GM19035 (cell line): Measurements from ENCODE around the gene TRABD2A.

Experiments
- ATAC-seq: cut with Tn5 transposase; IDR thresholded peaks from one replicate; pipeline ENCODE4 v1.9.1; 2021; ENCODE audit not compliant: unreplicated experiment

The TRABD2A gene

DNA sequence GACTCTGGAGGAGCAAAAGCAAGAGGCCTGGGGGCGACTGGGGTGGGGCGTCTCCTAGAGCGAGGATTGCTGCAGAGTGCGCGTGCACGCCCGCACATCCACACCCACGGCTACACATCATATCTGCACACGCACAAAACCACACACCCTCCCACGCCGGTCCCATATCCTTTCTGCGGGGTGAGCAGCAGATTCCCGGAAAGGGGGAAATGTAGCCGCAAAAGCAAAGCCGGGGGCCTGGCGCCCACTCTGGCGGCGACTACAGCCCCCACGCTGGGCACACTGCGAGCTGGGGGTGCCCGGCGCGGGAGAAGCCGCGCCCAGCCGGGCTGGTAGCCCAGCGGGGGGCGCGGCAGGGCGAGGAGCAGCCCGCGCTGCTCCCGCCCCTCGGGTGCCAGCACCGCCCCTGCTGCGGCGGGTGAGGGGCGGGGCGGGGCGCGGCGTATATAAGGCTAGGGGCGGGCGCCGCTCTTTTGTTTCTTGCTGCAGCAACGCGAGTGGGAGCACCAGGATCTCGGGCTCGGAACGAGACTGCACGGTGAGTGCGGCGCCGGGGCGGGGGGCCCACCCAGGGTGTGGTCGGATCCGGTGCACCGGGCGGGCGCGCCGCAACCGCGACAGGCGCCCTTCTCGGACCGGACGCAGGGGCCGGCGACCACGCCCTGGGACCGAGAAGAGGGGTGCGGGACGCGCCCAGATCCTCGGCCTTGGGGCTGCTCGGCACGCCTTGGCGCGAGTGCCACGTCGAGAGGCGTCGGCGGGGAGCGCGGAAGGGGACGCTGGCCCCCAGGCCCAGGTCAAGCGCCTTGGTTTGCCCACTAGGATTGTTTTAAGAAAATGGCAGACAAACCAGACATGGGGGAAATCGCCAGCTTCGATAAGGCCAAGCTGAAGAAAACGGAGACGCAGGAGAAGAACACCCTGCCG is 24.6 kb upstream of the TRABD2A start, which contains the start of gene TMSB10:
TSS of gene TMSB10 (plus strand) at position 476 of the 927 bp plus-strand sequence.
- peak; percentile 73 for ATAC-seq

DNA sequence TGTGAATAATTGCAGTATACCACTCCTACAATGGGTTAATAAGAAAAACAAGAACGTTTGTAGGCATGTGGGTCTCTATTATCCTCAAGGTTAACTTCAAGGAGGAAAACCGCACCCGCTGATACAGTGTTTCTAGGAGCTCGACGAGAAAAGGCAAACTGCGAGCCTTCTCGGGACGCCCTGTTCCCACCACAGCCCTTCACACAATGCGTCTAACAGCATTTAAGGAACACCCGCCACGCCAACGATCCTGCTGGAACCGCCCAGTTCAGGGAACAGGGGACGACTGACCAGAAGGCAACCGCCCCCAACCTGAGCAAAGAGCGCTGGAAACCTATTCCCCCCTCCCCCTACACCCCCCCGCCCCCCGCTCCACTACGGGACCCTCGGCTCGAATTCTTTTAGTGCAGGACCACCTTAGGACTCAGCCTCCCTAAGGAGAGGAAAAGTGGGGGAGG is 23.9 kb upstream of the TRABD2A start:
- ATAC-seq, result no peak

- no peak for ATAC-seq
Observed at GRCh38 chr2:84904151-84904550, 23.3 kb upstream of the TRABD2A start.

GRCh38 chr2:84902526-84902925 is 21.6 kb upstream of the TRABD2A start:
- ATAC-seq, result no peak

- ATAC-seq, result no peak
Observed at GRCh38 chr2:84901593-84902120, 20.8 kb upstream of the TRABD2A start.

DNA sequence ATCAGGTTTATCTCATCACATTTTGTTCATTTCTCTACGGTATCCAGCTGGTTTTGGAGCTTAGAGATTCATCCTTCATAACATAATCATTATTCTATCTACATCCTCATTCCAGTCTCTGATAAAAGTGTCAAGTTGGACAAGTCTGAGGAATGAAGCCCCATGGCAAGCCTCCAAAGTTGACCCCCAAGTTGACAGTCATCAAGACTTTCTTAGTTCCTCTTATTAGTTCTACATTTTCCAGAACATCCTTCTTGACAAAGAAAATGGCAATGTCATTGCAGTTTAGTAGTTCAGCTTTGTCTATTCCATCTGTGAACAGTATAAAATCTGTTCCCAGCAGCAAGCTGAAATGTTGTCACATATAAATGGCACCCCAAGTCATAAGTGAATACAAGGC is 20.1 kb upstream of the TRABD2A start:
- ATAC-seq, result no peak

GRCh38 chr2:84899304-84900204 is 18.7 kb upstream of the TRABD2A start:
- no peak for ATAC-seq

DNA sequence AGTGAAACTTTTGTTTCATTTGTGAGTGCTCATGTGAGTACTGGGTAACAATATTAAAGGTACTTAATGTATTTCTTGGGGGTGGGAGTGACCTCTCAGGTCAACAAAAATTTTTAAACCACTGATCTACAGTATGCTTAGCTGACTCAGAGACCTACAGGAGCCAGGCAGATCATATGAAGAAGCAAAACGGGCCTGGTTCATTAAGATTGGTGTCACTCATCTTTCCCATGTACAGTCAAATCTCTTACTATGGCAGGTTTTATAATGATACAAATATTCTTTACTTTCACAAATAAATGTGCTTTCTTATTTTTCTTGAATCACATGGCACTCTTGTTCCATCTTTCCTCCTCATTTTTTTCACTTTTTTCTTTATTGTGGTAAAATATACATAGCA is 16.9 kb upstream of the TRABD2A start:
- no peak for ATAC-seq

DNA sequence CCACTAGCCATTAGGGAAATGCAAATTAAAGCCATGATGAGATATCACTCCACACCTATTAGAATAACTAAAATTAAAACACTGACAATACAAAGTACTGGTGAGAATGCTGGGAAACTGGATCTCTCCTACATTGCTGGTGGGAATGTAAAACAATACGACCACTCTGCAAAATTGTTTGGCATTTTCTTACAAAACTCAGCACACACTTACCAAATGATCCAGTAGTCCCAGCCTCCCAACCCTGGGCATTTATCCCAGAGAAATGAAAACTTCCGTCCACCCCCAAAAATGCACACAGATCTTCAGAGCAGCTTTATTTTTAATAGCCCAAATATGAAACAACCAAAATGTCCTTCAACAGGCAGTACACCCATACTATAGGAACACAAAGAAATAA is 15.7 kb upstream of the TRABD2A start:
- no peak for ATAC-seq

- ATAC-seq, result no peak
Observed at GRCh38 chr2:84894758-84895520, 14.1 kb upstream of the TRABD2A start.

GRCh38 chr2:84894131-84894586 is 13.3 kb upstream of the TRABD2A start:
- no peak for ATAC-seq

- no peak for ATAC-seq
Observed at GRCh38 chr2:84891355-84892010, 10.6 kb upstream of the TRABD2A start.

DNA sequence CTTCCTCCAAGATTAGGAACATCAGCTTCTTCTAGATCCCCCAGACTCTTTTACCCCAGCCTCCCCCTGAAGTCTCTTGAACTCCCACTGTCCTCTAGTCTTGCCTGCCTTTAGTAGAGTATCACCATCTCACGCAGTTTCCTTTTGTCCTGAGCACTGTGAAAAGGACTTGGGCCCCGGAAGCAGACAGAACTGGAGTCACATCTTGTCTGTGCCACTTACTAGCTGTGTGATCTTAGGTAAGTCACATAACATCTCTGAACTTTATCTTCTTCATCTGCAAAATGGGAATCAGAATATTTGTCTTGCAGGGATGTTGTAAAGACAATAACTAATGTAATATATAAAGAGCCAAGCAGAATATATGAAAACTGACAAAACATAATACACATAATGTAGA is 8.4 kb upstream of the TRABD2A start:
- peak; percentile 10 for ATAC-seq

DNA sequence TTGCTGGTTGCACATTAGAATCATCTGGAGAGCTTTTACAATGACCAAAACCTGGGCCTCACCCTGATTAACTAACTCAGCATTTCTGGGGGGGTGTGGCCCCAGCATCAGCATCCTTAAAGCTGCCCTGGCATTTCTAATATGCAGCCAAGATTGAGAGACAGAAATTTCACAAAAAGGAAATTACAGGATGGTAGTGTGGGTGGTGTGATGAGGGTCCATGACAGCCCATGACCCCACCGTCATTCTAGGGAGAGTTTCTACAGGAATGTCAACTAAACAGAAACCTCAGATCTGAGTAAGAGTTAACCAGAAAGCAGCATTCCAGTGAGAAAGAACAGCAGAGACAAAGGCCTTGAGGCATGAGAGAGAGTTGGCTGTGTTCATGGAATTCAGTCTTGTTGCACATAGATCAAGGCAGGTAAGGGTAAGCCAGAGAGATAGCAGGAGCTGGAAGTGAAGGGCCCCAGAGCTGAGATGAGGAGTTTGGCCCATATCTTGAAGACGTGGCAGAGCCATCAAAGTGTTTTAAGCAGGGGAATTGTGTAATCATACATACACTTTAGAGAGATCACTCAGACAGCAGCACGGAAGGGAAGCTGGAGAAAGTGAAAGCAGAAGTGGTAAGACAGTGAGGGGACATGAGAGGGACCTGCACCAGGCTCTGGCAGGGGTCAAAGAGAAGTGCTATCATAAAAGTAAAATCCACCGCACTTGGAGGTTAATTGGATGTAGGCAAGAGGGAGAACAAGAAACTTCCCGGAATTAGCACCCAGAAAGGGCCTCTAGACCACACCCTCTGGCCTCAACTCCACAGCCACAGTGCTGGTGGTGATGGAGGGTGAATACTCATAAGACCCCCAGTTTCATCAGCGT is 7.8 kb upstream of the TRABD2A start:
- ATAC-seq, result peak; percentile 87

DNA sequence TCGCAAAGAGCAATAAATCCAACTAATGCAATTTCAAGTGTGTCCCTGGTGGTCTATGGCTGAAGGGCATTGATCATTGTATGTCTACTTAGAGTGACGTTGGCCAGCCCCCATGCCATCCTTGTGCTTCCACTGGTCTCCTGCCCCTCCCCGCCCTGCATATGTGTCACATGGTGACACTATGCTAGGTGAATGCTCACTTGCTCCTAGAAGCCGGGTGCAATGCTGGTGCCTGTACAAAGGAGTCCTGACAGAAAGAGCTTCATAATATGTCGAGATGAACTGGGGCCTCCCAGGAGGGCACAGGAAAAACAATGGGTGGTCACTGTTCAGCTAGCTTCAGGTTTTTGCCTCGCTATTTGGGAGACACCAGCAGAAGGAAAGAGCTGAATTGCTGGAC is 5.9 kb upstream of the TRABD2A start:
- ATAC-seq, result no peak

- ATAC-seq, result no peak
Observed at GRCh38 chr2:84885111-84885510, 4.2 kb upstream of the TRABD2A start.

- no peak for ATAC-seq
Observed at GRCh38 chr2:84884449-84884848, 3.6 kb upstream of the TRABD2A start.

GRCh38 chr2:84882775-84883550 is 2.1 kb upstream of the TRABD2A start:
- no peak for ATAC-seq
